Thoracic aorta (tissue), 2 donors: ENCODE data around the gene CYCS. TPM values are rescaled to one million over a fixed set of nuclear protein-coding genes. Genes with fewer than 3 reads are reported as not detected.
"Not testable (repeated sequence)": the region's sequence is repeated elsewhere in the genome, so short reads cannot be mapped to it uniquely, and the experiment has no call there.

Source experiments
- ATAC-seq: fragments of 150-250 bp; one replicate; pipeline ENCODE4 v1.8.0; 2017; ENCODE audit warnings: low read depth; ENCODE audit not compliant: insufficient number of reproducible peaks, low FRiP score
- DNase-seq: peaks from one replicate; pipeline ENCODE4 v3.0.0-alpha.2; 2020; ENCODE audit warnings: low spot score
- H3K27ac ChIP-seq, 2 donors: fragments of 200-600 bp; sonication (generic); 1 replicate in 1 of 2; 2 replicates in 1 of 2; pipeline ENCODE4 v1.5.1; 2016; ENCODE audit warnings: mild to moderate bottlenecking in 2 of 2, moderate library complexity in 2 of 2
- H3K27me3 ChIP-seq: fragments of 200-600 bp; sonication (generic); replicated peaks from 2 replicates; pipeline ENCODE4 v1.6.0; 2016; ENCODE audit warnings: mild to moderate bottlenecking; ENCODE audit not compliant: insufficient read depth
- H3K36me3 ChIP-seq: fragments of 200-600 bp; sonication (generic); one replicate; pipeline ENCODE4 v1.5.1; 2016
- H3K4me1 ChIP-seq, 2 donors: fragments of 200-600 bp; sonication (generic); 1 replicate in 1 of 2; 2 replicates in 1 of 2; pipeline versions ENCODE4 v1.5.1 to v1.6.0; 2016; ENCODE audit warnings: low read depth in 2 of 2, mild to moderate bottlenecking in 1 of 2; ENCODE audit not compliant: control insufficient read depth in 1 of 2
- H3K4me3 ChIP-seq: fragments of 200-600 bp; sonication (generic); 2 replicates; pipeline ENCODE4 v1.5.1; 2016; ENCODE audit warnings: mild to moderate bottlenecking
- H3K9me3 ChIP-seq: fragments of 200-600 bp; sonication (generic); 2 replicates; pipeline ENCODE4 v1.5.1; 2016
- total RNA-seq, 2 donors: library from RNA; depleted of rRNA; stranded (reverse); fragments of >200 nt; gene quantifications; one replicate each; pipeline versions ENCODE4 v1.1.0 to v1.2.3, GENCODE V29; 2016
- TF ChIP-seq, protein P1 (sequence below): fragments of 200-600 bp; sonication (generic); IDR thresholded peaks from one replicate; pipeline ENCODE4 v1.5.1; 2019; ENCODE audit warnings: antibody characterized with exemption

CYCS gene
- total RNA-seq, 2 donors from 2014 or later = 16.8 to 29.7 TPM

GRCh38 chr7:25119102-25119501 lies 6.0 kb downstream of the CYCS start:
- Histone ChIP-seq H3K4me3 (no peak overlapping the region), H3K27me3 (no peaks in the 10 kb centered on the region), H3K4me1 (peaks cover 0 to 3% of the 10 kb centered on the region in 2 donors), H3K36me3 (peaks cover 7% of the 10 kb centered on the region), H3K9me3 (no peaks in the 10 kb centered on the region), H3K27ac (no peak overlapping the region)
- TF ChIP-seq, protein P1, sequence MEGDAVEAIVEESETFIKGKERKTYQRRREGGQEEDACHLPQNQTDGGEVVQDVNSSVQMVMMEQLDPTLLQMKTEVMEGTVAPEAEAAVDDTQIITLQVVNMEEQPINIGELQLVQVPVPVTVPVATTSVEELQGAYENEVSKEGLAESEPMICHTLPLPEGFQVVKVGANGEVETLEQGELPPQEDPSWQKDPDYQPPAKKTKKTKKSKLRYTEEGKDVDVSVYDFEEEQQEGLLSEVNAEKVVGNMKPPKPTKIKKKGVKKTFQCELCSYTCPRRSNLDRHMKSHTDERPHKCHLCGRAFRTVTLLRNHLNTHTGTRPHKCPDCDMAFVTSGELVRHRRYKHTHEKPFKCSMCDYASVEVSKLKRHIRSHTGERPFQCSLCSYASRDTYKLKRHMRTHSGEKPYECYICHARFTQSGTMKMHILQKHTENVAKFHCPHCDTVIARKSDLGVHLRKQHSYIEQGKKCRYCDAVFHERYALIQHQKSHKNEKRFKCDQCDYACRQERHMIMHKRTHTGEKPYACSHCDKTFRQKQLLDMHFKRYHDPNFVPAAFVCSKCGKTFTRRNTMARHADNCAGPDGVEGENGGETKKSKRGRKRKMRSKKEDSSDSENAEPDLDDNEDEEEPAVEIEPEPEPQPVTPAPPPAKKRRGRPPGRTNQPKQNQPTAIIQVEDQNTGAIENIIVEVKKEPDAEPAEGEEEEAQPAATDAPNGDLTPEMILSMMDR = no peak
- ATAC-seq (no peak), DNase-seq (no peak)

DNA sequence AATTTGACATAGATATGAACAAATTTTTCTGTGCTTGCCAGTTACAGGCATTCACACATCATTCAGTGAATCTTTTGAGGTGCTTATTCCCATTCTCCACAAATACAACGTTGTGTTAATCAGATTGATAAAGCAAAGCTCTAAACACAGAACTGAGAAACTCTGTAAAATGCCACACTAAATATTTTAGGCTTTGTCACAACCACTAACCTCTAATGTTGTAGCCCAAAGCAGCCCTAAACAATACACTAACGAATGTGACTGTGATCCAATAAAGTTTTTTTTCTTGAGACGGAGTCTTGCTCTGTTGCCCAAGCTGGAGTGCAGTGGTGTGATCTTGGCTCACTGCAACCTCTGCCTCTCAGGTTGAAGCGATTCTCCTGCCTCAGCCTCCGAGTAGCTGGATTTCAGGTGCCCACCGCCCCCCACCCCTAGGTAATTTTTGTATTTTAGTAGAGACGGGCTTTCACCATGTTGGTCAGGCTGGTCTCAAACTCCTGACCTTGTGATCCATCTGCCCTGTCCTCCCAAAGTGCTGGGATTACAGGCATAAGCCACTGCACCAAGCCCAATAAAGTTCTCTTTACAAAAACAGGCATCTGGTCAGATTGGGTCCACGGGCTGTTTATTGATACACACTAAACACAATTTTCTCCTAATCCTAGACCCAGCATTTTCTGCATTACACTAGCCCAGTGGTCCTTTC lies 6.9 kb downstream of the CYCS start:
- TF ChIP-seq, protein P1 = no peak
- no peak for ATAC-seq

GRCh38 chr7:25117226-25118047 lies 7.6 kb downstream of the CYCS start:
- H3K27ac ChIP-seq = no peak overlapping the region
- H3K27me3 ChIP-seq = no peaks in the 10 kb centered on the region
- DNase-seq = no peak
- ATAC-seq = no peak
- TF ChIP-seq, protein P1 = no peak
- H3K36me3 ChIP-seq = peaks cover 7% of the 10 kb centered on the region
- no peaks in the 10 kb centered on the region for H3K9me3 ChIP-seq
- no peaks in the 10 kb centered on the region for H3K4me1 ChIP-seq
- H3K4me3 ChIP-seq = no peak overlapping the region

More for the DNA sequence above, 6.9 kb downstream of the CYCS start:
- Histone ChIP-seq H3K9me3 (no peaks in the 10 kb centered on the region), H3K27ac (no peak overlapping the region), H3K36me3 (peaks cover 7% of the 10 kb centered on the region), H3K27me3 (no peaks in the 10 kb centered on the region), H3K4me3 (no peak overlapping the region), H3K4me1 (no peaks in the 10 kb centered on the region)
- DNase-seq = no peak

- Histone ChIP-seq H3K36me3 (peaks cover 7% of the 10 kb centered on the region), H3K9me3 (no peaks in the 10 kb centered on the region), H3K27me3 (no peaks in the 10 kb centered on the region), H3K4me3 (no peak overlapping the region), H3K4me1 (no peaks in the 10 kb centered on the region), H3K27ac (no peak overlapping the region)
- TF ChIP-seq, protein P1 = no peak
- DNase-seq (no peak), ATAC-seq (no peak)
Observed at GRCh38 chr7:25116621-25117020, 8.4 kb downstream of the CYCS start.

GRCh38 chr7:25110514-25110913 lies 14.5 kb downstream of the CYCS start:
- not testable (repeated sequence) for H3K9me3 ChIP-seq, H3K36me3 ChIP-seq, ATAC-seq, H3K27me3 ChIP-seq, H3K27ac ChIP-seq, DNase-seq, H3K4me1 ChIP-seq, H3K4me3 ChIP-seq
